IMR-90 (cell line): Measurements from ENCODE around the gene UTF1. TPM values are rescaled to one million over a fixed set of nuclear protein-coding genes. Genes with fewer than 3 reads are reported as not detected.

Experiments used
- ATAC-seq: fragments of 200-7000 bp; cut with Tn5 transposase; 2 replicates; pipeline ENCODE4 v1.9.1; 2020; ENCODE audit warnings: low read depth, mild to moderate bottlenecking, moderate library complexity
- BruUV-seq: library from RNA; stranded (reverse); fragments of 400-500 nt; replicated peaks from 2 replicates; lab custom pipeline; 2021; lab: Mats Ljungman, UMichigan
- CTCF ChIA-PET: fragments of 300-600 bp; formaldehyde crosslinking; extraction: SDS; loops from one replicate; lab custom pipeline; 2021; ENCODE audit warnings: antibody characterized with exemption; lab: Yijun Ruan, JAX
- POLR2A ChIA-PET: fragments of 300-600 bp; sonication (Branson Sonifier 250); formaldehyde crosslinking; loops from one replicate; lab custom pipeline; 2022; ENCODE audit warnings: antibody characterized with exemption; ENCODE audit not compliant: unreplicated experiment; lab: Charles Lee
- DNase-seq: peaks from one replicate; pipeline ENCODE4 v3.0.0; 2013
- H2AFZ ChIP-seq: replicated peaks from 2 replicates; pipeline ENCODE3; 2013; ENCODE audit warnings: low read length, mild to moderate bottlenecking; ENCODE audit not compliant: poor library complexity
- H2AK5ac ChIP-seq: 2 replicates; pipeline ENCODE4 v1.6.1; 2013; ENCODE audit warnings: low read depth, low read length, inconsistent platforms
- H2AK9ac ChIP-seq: replicated peaks from 2 replicates; pipeline ENCODE3; 2013; ENCODE audit warnings: mild to moderate bottlenecking, low read depth, low read length, moderate library complexity; ENCODE audit not compliant: poor library complexity
- H2BK120ac ChIP-seq: 2 replicates; pipeline ENCODE4 v1.6.1; 2013; ENCODE audit warnings: low read depth, low read length, inconsistent platforms
- H2BK15ac ChIP-seq: 3 replicates; pipeline ENCODE4 v1.6.1; 2013; ENCODE audit warnings: low read depth, low read length, inconsistent platforms
- H2BK20ac ChIP-seq: 2 replicates; pipeline ENCODE4 v1.6.1; 2013; ENCODE audit warnings: low read depth, mild to moderate bottlenecking, inconsistent platforms, low read length, moderate library complexity
- H2BK5ac ChIP-seq: 2 replicates; pipeline ENCODE4 v1.6.1; 2013; ENCODE audit warnings: mild to moderate bottlenecking, low read depth, low read length, inconsistent platforms; ENCODE audit not compliant: poor library complexity, severe bottlenecking
- H3K14ac ChIP-seq: replicated peaks from 2 replicates; pipeline ENCODE4 v1.6.1; 2013; ENCODE audit warnings: low read depth, low read length, inconsistent platforms
- H3K18ac ChIP-seq: 2 replicates; pipeline ENCODE4 v1.6.1; 2013; ENCODE audit warnings: low read depth, low read length, control low read depth
- H3K23ac ChIP-seq: 2 replicates; pipeline ENCODE4 v1.6.1; 2013; ENCODE audit warnings: low read depth, low read length, inconsistent platforms
- H3K27ac ChIP-seq: 2 replicates; pipeline ENCODE4 v1.5.1; 2013; ENCODE audit warnings: mild to moderate bottlenecking, control low read depth, low read length; ENCODE audit not compliant: insufficient read depth
- H3K27me3 ChIP-seq: 2 replicates; pipeline ENCODE4 v1.6.1; 2013; ENCODE audit warnings: low read length; ENCODE audit not compliant: control insufficient read depth, insufficient read depth
- H3K36me3 ChIP-seq: 2 replicates; pipeline ENCODE4 v1.6.1; 2013; ENCODE audit warnings: low read length, mixed read lengths; ENCODE audit not compliant: control insufficient read depth, insufficient read depth
- H3K4ac ChIP-seq: 2 replicates; pipeline ENCODE4 v1.6.1; 2013; ENCODE audit warnings: low read depth, low read length, inconsistent platforms
- H3K4me1 ChIP-seq: 2 replicates; pipeline ENCODE4 v1.6.1; 2013; ENCODE audit warnings: low read length, mixed read lengths; ENCODE audit not compliant: control insufficient read depth, insufficient read depth
- H3K4me2 ChIP-seq: 2 replicates; pipeline ENCODE4 v1.6.1; 2013; ENCODE audit warnings: low read depth, mild to moderate bottlenecking, control low read depth, low read length, moderate library complexity
- H3K4me3 ChIP-seq: 2 replicates; pipeline ENCODE4 v1.5.1; 2013; ENCODE audit warnings: low read depth, mild to moderate bottlenecking, control low read depth, low read length, moderate library complexity; ENCODE audit not compliant: insufficient read depth
- H3K56ac ChIP-seq: 2 replicates; pipeline ENCODE4 v1.6.1; 2013; ENCODE audit warnings: low read length, inconsistent platforms; ENCODE audit not compliant: insufficient read depth; ENCODE audit errors: extremely low read depth
- H3K79me1 ChIP-seq, 2 experiments: 2 replicates each; pipeline ENCODE4 v1.6.1; 2013; ENCODE audit warnings: low read length in 2 of 2, inconsistent platforms in 1 of 2, low read depth in 1 of 2
- H3K9ac ChIP-seq: 2 replicates; pipeline ENCODE4 v1.6.1; 2013; ENCODE audit warnings: low read depth, low read length, control low read depth
- H3K9me1 ChIP-seq: 2 replicates; pipeline ENCODE4 v1.6.1; 2013; ENCODE audit warnings: low read length, inconsistent platforms; ENCODE audit not compliant: insufficient read depth
- H3K9me3 ChIP-seq: 2 replicates; pipeline ENCODE4 v1.6.1; 2013; ENCODE audit warnings: low read length; ENCODE audit not compliant: control insufficient read depth, insufficient read depth
- H4K20me1 ChIP-seq: 2 replicates; pipeline ENCODE4 v1.6.1; 2013; ENCODE audit warnings: low read length, inconsistent platforms; ENCODE audit not compliant: insufficient read depth
- H4K5ac ChIP-seq: 2 replicates; pipeline ENCODE4 v1.6.1; 2013; ENCODE audit warnings: mild to moderate bottlenecking, low read depth, low read length, control low read depth
- H4K8ac ChIP-seq, 2 experiments: 2 replicates each; pipeline ENCODE4 v1.6.1; 2013; ENCODE audit warnings: low read depth in 2 of 2, low read length in 2 of 2, control low read depth in 1 of 2, inconsistent platforms in 1 of 2
- H4K91ac ChIP-seq: 2 replicates; pipeline ENCODE4 v1.6.1; 2013; ENCODE audit warnings: low read depth, low read length, inconsistent platforms; ENCODE audit not compliant: insufficient read depth
- BHLHE40 ChIP-seq: fragments of 150-350 bp; IDR thresholded peaks from 2 replicates; pipeline ENCODE4 v1.6.1; 2016; ENCODE audit warnings: mild to moderate bottlenecking, low read depth, low read length
- CHD1 ChIP-seq: IDR thresholded peaks from 2 replicates; pipeline ENCODE4 v1.6.1; 2012; ENCODE audit warnings: low read depth, low read length, improper control_type of control experiment
- ELK1 ChIP-seq: fragments of 150-350 bp; IDR thresholded peaks from 2 replicates; pipeline ENCODE4 v1.6.1; 2016; ENCODE audit warnings: low read depth, mild to moderate bottlenecking, low read length, moderate library complexity, borderline replicate concordance
- FOS ChIP-seq: fragments of 150-350 bp; IDR thresholded peaks from 2 replicates; pipeline ENCODE4 v1.6.1; 2016; ENCODE audit warnings: low read depth, low read length
- MAZ ChIP-seq: IDR thresholded peaks from 2 replicates; pipeline ENCODE4 v1.6.1; 2012; ENCODE audit warnings: low read depth, mild to moderate bottlenecking, low read length, improper control_type of control experiment, moderate library complexity, borderline replicate concordance
- MXI1 ChIP-seq: IDR thresholded peaks from 2 replicates; pipeline ENCODE4 v1.6.1; 2012; ENCODE audit warnings: low read depth, mild to moderate bottlenecking, low read length, moderate library complexity, borderline replicate concordance
- POLR2A ChIP-seq: IDR thresholded peaks from 2 replicates; pipeline ENCODE4 v1.6.1; 2012; ENCODE audit warnings: mild to moderate bottlenecking, low read depth, low read length
- RCOR1 ChIP-seq: IDR thresholded peaks from 2 replicates; pipeline ENCODE4 v1.6.1; 2012; ENCODE audit warnings: mild to moderate bottlenecking, low read length, improper control_type of control experiment; ENCODE audit not compliant: insufficient replicate concordance
- SMC3 ChIP-seq: fragments of 150-350 bp; IDR thresholded peaks from 2 replicates; pipeline ENCODE4 v1.6.1; 2016; ENCODE audit warnings: low read depth, mild to moderate bottlenecking, antibody characterized with exemption, low read length, moderate library complexity
- WGBS, 2 experiments: methylation state at CpG; one replicate each; pipeline versions ENCODE4 v1.1.5 to v1.1.7; 2013; ENCODE audit warnings: missing lambda C conversion rate in 2 of 2; ENCODE audit not compliant: insufficient read length in 1 of 2; ENCODE audit errors: extremely low coverage in 2 of 2; 5-methylcytosine and 5-hydroxymethylcytosine counted together
- dilution Hi-C: fragments of 300-500 bp; cut with HindIII; formaldehyde crosslinking; loops from one replicate; pipeline ENCODE4 v1.14.3; 2018; ENCODE audit warnings: low sequenced_read_pairs; ENCODE audit not compliant: unreplicated experiment
- in situ Hi-C: fragments of 300-500 bp; cut with MboI; formaldehyde crosslinking; loops from 3 replicates; pipeline ENCODE4 v1.14.3; 2019; ENCODE audit warnings: low sequenced_read_pairs, inconsistent platforms, mixed read lengths
- intact Hi-C: fragments of 100-400 bp; cut with micrococcal nuclease; formaldehyde crosslinking; loops from 2 replicates; pipeline ENCODE4 v1.10.0; 2022
- polyA plus RNA-seq, 3 experiments: library from polyadenylated mRNA; depleted of rRNA; stranded (reverse); fragments of >200 nt; gene quantifications; 2 replicates each; pipeline ENCODE4 v1.2.3, GENCODE V29; 2012; ENCODE audit warnings: low replicate concordance in 1 of 3
- total RNA-seq: library from RNA; depleted of rRNA; stranded (reverse); fragments of >200 nt; gene quantifications from 2 replicates; pipeline ENCODE4 v1.2.3, GENCODE V29; 2012
- TF ChIP-seq, protein P1 (sequence below): conservative IDR thresholded peaks from 2 replicates; pipeline ENCODE4 v1.5.1; 2012; ENCODE audit warnings: mild to moderate bottlenecking, low read depth, low read length, improper control_type of control experiment

The UTF1 gene
- total and polyA plus RNA-seq, 2 of the 4 experiments (the other 2 are of a cell fraction): not detected

DNA sequence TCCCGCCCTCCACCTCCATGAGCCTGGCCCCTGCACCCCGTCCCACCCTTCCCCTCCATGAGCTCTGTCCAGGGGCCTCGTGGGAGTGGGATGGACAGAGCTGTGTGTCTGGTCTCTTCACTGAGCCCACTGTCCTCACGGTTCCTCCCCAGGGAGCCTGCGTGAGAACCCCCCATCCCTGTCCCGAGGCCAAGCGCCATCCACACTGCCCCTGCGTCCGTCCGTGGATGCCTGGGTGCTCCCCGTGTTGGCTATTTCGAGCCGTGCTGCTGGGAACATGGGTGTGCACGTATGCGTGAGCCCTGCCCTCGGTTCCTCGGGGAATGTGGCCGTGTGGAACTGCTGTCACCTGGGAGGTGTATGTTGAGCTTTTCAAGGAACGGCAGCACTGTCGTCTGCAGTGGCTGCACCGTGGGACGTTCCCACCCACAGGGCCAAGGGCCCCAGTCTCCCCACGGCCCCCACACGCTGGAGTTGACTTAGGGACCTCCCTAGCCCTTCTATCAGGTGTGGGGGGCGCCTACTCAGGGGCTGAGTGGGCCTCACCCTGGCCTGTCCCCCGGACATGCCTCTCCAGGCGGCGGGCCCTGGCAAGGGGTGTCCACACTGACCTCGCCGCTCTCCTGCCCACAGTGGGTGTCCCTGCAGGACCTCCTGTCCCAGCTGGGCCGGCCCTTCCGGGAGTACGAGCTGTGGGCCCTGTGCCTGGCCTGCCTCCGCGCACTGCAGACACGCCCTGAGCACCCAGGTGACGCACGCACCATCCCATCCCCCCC is 41.9 kb upstream of the UTF1 start:
- in situ Hi-C loops: no loop called here
- H3K79me1 ChIP-seq: no peaks in the 10 kb centered on the region
- H3K23ac ChIP-seq: no peak overlapping the region
- dilution Hi-C loops: no loop called here
- no peak overlapping the region for H2BK120ac ChIP-seq
- H3K56ac ChIP-seq: no peak overlapping the region
- POLR2A ChIA-PET: no interaction called here
- no peak overlapping the region for H3K4ac ChIP-seq
- no peak overlapping the region for H3K4me3 ChIP-seq
- H3K18ac ChIP-seq: no peak overlapping the region
- no peaks in the 10 kb centered on the region for H3K9me1 ChIP-seq
- H3K27me3 ChIP-seq: no peaks in the 10 kb centered on the region
- WGBS, 2 experiments: 82% methylated on average over 11 of the region's 38 CpGs; no CpG with 5 or more reads in 1 of the 2 experiments
- no peaks in the 10 kb centered on the region for H4K20me1 ChIP-seq
- intact Hi-C loops: no loop called here
- no peak overlapping the region for H3K4me2 ChIP-seq
- TF ChIP-seq BHLHE40: no peak
- no peak for TF ChIP-seq CHD1
- TF ChIP-seq FOS: no peak
- no peak for TF ChIP-seq POLR2A
- no peak for TF ChIP-seq ELK1
- TF ChIP-seq, protein P1, sequence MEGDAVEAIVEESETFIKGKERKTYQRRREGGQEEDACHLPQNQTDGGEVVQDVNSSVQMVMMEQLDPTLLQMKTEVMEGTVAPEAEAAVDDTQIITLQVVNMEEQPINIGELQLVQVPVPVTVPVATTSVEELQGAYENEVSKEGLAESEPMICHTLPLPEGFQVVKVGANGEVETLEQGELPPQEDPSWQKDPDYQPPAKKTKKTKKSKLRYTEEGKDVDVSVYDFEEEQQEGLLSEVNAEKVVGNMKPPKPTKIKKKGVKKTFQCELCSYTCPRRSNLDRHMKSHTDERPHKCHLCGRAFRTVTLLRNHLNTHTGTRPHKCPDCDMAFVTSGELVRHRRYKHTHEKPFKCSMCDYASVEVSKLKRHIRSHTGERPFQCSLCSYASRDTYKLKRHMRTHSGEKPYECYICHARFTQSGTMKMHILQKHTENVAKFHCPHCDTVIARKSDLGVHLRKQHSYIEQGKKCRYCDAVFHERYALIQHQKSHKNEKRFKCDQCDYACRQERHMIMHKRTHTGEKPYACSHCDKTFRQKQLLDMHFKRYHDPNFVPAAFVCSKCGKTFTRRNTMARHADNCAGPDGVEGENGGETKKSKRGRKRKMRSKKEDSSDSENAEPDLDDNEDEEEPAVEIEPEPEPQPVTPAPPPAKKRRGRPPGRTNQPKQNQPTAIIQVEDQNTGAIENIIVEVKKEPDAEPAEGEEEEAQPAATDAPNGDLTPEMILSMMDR: no peak
- no peak for TF ChIP-seq RCOR1
- TF ChIP-seq SMC3: no peak
- TF ChIP-seq MAZ: no peak
- TF ChIP-seq MXI1: no peak
- no TSS peak for BruUV-seq
- no peak overlapping the region for H2BK15ac ChIP-seq
- ATAC-seq (no peak), DNase-seq (no peak)
- no peak overlapping the region for H3K9ac ChIP-seq
- H2BK5ac ChIP-seq: no peak overlapping the region
- no peak overlapping the region for H3K14ac ChIP-seq
- H4K91ac ChIP-seq: no peak overlapping the region
- no peak overlapping the region for H3K27ac ChIP-seq
- CTCF ChIA-PET: no interaction called here
- no peaks in the 10 kb centered on the region for H3K4me1 ChIP-seq
- peaks cover 2% of the 10 kb centered on the region for H3K36me3 ChIP-seq
- H2AFZ ChIP-seq: no peak overlapping the region
- H2AK9ac ChIP-seq: no peak overlapping the region
- no peak overlapping the region for H2AK5ac ChIP-seq
- no peak overlapping the region for H2BK20ac ChIP-seq
- H4K5ac ChIP-seq: no peak overlapping the region
- H4K8ac ChIP-seq: no peak overlapping the region
- H3K9me3 ChIP-seq: peaks cover 4% of the 10 kb centered on the region; the same call in 1 of the 2 replicates
